ENCODE data around the gene SLC7A4. TPM values are rescaled to one million over a fixed set of nuclear protein-coding genes. Genes with fewer than 3 reads are reported as not detected.

The SLC7A4 gene
- total RNA-seq, 1 donor from 2014 or later, result 4.2 TPM

GRCh38 chr22:20983081-20983771, 49.1 kb downstream of the SLC7A4 start:
- ATAC-seq, result no peak

GRCh38 chr22:20982563-20982882, 49.8 kb downstream of the SLC7A4 start:
- peak; percentile 2 for ATAC-seq

GRCh38 chr22:20981787-20982562, 50.4 kb downstream of the SLC7A4 start, which contains the start of gene LZTR1:
TSS of gene LZTR1 (plus strand) at chr22:20982297. CDS start at chr22:20982372, 75 bp downstream.
- peak; percentile 68 for ATAC-seq

GRCh38 chr22:20980938-20981722, 51.2 kb downstream of the SLC7A4 start:
- no peak for ATAC-seq

DNA sequence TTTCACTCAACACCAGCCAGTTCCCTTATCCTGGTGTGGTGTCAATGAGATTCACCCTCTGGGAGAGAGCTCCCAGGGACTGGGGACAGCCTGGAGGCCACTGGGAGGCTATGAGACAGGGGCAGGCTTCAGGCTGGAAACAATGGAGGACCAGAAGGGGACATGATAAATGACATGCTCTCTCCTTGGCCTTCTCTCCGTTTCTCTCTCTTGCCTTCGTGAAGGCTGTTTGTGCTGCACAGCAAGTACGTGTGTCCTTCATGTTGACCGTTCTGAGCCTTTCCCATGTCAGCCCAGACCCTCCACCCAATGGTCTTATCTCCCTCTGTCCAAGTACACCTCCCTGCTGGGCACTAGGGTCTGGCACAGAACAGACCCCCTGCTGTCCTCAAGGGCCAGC, 51.8 kb downstream of the SLC7A4 start:
- no peak for ATAC-seq

GRCh38 chr22:20979940-20980453, 52.4 kb downstream of the SLC7A4 start:
- ATAC-seq, result no peak

GRCh38 chr22:20979243-20979809, 53.0 kb downstream of the SLC7A4 start:
- ATAC-seq, result peak; percentile 90

Other genes with a start within 250 kb of the SLC7A4 start
- 28.5 TPM for gene PI4KA, start 173.8 kb downstream of the SLC7A4 start, total RNA-seq
- 24.0 TPM for gene SNAP29, start 173.6 kb downstream of the SLC7A4 start, total RNA-seq
- 42.6 TPM for gene CRKL, start 115.2 kb downstream of the SLC7A4 start, total RNA-seq
- gene AIFM3, start 65.3 kb downstream of the SLC7A4 start, total RNA-seq, result 1.5 TPM
- gene LZTR1, start 50.3 kb downstream of the SLC7A4 start, total RNA-seq, result 26.3 TPM
- gene THAP7, start 30.4 kb downstream of the SLC7A4 start, total RNA-seq, result 13.3 TPM
- gene P2RX6, start 17.4 kb downstream of the SLC7A4 start, total RNA-seq, result 0.64 TPM
- 0.20 TPM for gene LRRC74B, start 13.4 kb upstream of the SLC7A4 start, total RNA-seq

Measured in esophagus mucosa (tissue), 1 donor.